Fibroblast of skin of right biceps (primary cell): ENCODE results near the gene NR0B2.
A peak's percentile ranks its signal among the peaks of the same experiment; 100 is the strongest.

ENCODE experiments used
- DNase-seq: peaks from one replicate; pipeline ENCODE4 v3.0.0-alpha.2; 2013

NR0B2 gene

DNA sequence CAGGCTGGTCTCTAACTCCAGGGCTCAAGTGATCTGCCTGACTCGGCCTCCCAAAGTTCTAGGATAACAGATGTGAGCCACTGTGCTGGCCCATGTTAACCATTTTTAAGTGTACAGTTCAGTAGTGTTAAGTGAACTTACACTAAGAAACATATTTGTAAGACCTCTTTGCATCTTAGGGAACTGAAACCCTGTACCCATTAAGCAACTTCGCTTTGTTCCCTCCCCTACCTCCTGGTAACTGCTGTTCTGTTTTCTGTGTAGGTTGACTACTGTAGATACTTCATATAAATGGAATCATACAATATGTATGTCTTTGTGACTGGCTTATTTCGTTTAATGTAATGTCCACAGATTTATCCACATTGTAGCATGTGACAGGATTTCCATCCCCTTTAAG lies 18.8 kb upstream of the NR0B2 start:
- DNase-seq = no peak

DNA sequence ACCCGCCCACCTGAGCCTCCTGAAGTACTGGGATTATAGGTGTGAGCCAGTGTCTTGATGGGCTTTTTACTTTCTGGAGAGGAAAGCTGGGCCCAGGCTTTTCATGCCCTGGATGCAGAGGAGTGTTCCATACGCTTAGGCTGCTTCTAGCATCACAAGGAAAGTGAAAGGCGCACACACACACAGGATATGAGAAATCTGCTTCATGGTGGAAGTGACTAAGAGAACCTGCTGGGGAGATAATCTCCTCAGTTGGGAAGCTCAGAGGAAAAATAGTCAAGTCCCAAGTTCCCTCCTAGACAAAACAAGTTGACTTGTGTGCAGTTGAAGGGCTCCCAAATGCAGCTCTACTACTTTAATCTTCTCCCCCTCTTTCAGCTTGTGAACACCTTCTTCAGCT lies 9.9 kb upstream of the NR0B2 start:
- DNase-seq = peak; percentile 13

DNA sequence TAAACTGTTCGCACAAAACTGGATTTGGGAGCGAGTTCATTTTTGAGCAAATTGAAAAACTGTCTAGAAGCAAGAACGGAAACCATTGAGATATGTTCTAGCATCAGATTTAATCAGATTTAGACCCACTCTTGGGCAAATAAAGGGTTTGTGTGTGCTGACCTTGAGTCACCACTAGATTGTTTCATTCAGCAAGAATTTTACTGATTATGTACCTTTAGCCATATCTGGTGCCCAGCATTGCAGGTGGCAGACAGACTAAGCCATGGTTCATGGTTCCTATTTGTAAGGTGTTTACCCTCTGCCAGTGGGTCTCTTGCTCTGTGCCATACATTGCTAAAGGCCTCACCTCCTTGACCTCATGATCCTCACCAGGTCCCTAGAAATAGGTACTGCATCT lies 9.1 kb upstream of the NR0B2 start:
- DNase-seq = no peak

DNA sequence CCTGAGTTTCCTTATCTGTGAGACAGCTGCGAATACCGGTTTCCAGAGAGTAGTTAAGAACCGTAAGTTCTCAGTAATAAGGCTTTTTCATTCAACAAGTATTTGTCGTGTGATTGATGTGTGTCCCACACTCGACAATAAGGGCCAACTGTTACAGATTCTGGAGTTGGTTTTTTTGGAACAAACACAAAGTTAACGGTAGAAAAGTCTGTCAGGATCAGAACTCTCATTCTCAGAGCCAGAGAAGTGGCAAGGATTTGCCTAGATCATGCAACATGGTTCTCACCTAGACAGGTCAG lies 8.6 kb upstream of the NR0B2 start:
- DNase-seq = no peak

DNA sequence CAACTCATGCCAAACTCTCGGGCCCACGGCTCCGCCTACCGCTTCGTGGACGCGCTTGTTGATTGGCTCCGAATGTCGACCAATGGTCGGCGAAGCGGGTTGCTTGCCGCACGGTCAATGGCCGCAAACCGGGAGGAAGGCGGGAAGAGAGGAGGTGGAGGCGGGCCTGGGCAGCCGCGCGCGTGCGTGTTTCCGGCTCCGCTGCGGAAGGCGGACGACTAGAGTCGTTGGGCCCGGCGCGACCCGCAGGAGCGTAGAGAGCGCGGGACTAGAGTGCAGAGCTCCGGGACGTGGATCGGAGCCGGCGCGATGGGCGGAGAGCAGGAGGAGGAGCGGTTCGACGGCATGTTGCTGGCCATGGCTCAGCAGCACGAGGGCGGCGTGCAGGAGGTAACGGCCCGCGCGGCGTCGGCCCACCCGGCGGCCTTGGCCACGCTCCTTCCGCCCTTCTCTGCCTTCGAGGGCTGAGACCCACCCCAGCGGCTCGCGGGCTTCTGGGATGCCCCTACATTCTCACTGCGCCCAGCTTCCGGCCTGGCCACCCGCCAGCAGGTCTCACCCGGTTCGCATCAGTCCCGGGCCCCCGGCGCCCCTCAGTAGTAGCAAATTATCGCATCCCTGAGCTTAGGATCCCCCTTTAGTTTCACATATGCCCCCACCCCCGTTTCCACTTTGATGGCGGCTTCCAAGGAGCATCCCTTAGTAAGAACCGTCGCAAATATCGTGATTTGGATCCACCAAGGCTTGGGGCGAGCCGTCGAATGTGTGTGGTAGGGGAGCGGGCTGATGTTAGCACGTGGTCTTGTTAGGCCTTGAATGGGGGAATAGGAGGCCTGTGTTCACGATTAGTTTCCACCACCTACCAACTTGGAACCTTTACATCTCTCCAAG lies 8.0 kb upstream of the NR0B2 start, which contains the start of gene NUDC:
TSS of gene NUDC (plus strand) at position 204 of the 891 bp plus-strand sequence. CDS start at position 310, 106 bp downstream.
- peak; percentile 96 for DNase-seq

DNA sequence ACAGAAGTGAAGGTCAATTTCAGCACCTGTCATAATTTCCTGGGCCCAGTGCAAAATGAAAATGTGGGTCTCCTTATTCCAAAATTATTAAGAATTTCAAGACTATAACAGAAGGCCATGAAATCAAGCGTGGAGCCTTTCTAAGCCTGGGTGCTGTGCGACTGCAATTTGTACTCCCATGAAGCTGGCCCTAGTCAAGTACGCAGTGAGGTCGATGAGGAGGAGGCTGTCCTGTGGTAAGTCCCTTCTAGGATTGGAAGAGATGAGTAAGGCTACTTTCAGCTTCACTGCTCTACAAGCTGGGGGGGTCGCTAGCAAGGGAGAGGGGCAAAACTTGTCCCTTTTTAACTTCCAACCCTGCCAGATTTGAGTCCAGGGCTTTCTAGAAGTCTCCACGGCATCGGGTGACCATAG lies 7.4 kb upstream of the NR0B2 start:
- no peak for DNase-seq

DNA sequence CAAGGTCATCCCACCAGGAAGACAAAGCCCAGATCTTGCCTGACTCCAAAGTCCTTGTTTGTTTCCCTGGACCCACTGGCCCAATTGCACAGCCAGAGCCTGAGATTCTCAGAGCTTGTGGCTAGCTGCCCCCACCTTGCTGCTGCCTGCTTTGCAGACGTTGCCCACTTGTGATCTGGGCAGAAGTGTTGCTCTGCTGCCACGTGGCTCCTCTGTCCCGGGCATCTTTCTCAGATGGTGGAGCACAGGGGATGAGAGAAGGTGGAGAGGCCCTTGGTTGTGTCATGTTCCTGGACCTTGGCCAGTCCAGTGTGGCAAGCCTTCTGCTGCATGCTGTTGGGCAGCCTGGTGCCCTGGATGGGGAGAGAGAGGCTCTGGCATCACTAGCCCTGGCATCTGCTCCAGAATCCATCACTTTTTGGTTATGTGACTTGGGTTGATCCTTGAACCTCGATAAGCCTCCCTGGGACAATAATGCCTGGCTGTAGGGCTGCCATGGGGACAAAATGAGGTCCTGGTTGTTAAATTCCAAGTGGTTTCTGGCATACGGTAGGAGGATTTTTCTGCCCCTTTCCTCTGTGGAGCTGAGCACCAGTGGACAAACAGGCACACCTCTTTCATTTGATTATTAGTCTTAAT lies 1.5 kb upstream of the NR0B2 start:
- no peak for DNase-seq

DNA sequence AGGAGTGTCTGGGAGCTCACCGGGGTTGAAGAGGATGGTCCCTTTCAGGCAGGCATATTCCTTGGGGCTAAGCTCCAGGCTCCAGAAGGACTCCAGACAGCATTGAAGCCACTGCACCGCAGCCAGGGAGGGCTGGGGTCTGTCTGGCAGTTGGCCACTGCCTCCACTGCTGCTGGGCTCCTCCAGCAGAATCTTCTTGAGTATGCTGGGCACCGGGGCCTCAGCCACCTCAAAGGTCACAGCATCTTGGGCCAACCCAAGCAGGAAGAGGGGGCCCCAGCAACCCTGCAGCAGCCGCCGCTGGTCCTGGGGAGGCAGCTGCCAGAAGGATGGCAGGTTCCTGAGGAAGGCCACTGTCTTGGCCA lies 404 bp downstream of the NR0B2 start:
- no peak for DNase-seq

DNA sequence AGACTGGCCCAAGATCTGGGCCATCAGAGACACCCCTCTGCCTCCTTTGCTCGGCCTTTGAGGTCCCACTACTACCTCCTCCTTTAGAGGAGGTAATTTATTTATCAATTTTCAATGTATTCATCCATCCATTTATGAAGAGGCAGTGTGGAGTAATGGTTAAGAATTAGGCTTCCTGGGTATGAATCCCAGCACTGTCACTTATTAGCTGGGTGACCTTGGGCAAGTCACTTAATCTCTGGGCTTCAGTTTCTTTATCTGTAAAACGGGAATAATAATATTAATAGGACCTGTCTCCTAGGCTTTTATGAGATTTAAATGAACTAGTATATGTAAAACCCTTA lies 1.7 kb downstream of the NR0B2 start:
- no peak for DNase-seq

DNA sequence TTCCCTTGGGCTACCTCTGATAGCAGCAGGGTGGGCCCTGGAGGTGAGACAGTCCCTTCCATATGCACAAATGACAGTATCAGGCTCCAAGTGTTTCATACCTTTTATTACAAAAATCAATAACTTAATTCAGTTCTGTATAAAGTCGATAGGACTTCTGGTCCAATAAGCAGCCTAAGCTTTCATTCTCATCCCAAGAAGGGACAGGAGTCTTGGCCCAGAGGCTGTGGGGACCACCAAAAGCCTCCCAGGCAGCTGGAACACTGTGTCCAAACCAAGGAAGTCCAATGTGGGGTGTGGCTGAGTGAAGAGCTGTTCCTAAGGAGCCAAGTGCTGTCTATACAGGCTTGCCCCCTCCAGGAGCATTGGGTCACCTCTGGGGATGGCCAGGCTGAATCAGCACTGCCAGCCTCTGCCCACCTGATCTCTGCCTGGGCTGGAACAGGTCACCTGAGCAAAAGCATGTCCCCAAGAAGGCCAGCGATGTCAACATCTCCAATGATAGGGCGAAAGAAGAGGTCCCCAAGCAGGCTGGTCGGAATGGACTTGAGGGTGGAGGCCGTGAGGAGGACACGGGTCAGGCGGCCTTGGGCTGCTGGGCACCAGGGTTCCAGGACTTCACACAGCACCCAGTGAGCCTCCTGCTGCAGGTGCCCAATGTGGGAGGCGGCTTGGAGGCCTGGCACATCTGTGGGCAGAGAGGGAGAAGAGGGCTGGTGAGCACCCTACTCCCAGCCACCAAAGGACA lies 2.2 kb downstream of the NR0B2 start:
- no peak for DNase-seq

DNA sequence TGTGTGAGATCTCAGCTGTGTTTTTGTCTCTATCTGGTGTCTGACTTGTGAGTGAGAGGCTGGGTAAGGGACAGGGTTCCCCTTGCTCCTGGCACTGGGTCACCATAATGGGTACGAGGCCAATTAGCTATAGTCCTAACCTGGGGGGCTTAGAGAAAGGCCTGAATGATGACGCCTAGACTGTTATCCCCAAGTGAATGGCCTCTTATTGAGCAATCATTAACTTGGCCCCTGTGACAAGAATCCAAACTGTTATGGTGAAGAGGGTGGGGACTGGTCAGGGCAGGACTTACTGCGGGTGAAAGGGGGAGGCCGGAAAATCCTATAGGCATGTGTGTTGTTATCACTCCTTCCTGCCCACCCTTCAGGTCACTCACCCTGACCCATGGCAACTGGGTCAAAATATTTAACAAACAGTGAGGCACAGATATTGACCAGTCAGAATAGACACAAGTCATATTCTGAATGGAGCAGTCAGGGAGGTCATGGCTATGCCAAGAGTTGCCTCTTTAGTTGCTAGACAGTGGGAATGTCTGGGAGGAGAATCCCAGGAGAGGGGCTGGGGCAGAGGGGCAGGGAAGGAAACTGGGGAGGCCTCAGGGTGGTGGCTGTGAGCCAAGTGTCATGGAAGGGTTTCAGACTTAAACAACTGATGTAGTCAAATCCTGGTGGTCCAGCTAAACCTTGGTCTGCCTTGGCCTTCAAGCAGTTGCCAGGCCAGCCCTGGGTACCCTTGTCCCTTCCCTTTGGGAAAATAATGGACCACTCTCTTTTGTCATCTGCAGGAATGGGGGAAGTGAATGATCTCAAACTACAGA lies 3.2 kb downstream of the NR0B2 start:
- DNase-seq = no peak

DNA sequence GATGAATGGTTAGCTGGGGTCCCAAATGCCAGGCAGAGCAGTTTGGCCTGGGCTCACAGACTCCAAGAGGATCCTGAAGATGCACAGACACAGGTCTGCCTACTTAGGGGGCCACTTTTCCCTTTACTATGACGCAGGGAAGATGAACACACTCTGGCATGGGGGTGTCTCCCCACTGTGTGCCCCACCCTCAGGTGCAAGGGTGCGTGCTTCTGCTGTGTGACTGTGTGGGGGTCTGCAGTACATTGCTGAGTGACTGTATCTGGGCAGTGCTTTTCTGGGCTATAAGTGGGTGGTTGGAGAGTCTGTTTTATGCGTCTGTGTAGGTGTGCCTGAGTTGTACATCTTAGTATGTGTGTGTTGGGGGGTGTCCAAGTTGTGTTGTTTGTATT lies 3.8 kb downstream of the NR0B2 start:
- DNase-seq = no peak

DNA sequence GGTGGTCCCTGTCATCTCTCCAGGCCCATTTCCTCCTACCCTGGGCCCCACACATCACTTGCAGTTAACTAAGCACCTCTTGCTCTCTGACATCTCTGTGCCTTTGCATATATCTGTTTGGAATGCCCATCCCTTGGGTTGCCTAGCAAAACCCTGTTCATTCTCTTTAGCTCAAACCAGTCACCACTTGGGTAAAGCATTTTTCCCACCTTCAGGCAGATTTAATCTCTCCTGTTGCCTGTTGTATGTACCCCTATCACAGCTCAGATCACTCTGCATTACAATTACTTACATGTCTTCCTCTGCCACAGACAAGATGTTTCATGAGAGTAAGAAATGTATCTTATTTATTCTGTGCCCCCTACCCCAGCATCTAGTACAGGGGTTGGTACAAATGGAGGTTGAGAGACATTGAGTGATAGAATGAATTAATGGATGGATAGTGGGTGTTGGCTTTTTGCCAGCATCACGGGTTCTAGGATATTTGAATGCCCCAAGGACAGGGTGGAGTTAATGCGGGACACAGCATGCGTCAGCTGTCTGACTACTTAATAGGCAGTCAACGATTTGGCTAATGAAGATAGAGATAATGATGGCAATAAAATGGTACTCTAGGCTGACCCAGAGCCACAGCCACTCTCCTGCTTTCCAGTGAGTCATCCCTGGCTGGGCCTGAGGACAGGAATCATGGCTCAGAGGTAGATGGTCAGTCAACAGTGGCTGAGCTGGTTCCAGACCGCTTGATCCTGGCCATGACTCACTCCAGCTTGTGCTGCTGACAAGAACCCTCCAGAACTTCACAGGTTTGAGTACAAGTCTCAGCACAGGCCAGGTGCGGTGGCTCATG lies 6.5 kb downstream of the NR0B2 start:
- peak; percentile 43 for DNase-seq

DNA sequence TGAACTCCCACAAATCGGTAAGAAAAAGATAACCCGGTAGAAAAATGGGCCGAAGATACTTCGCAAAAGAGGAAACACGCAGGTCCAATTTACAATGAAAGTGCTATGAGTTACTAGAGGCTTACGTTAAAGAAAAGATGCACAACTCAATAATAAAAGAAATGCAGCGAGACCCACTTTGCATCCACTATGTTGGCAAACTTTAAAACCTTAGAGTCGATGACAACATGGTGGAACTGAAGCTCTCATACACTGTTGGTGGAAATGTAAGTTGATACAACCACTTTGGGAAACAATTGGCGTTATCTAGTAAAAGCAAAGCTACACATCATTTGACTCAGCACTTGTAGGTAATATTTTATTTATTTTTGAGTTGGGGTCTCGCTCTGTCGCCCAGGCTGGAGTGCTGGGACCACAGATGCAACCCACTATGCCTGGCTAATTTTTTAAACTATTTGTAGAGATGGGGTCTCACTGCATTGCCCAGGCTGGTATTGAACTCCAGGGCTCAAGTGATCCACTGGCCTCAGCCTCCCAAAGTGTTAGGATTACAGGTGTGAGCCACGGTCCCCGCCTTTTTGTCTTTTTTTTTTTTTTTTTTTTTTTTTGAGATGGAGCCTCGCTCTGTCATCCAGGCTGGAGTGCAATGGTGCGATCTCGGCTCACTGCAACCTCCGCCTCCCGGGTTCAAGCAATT lies 12.8 kb downstream of the NR0B2 start:
- DNase-seq = no peak

DNA sequence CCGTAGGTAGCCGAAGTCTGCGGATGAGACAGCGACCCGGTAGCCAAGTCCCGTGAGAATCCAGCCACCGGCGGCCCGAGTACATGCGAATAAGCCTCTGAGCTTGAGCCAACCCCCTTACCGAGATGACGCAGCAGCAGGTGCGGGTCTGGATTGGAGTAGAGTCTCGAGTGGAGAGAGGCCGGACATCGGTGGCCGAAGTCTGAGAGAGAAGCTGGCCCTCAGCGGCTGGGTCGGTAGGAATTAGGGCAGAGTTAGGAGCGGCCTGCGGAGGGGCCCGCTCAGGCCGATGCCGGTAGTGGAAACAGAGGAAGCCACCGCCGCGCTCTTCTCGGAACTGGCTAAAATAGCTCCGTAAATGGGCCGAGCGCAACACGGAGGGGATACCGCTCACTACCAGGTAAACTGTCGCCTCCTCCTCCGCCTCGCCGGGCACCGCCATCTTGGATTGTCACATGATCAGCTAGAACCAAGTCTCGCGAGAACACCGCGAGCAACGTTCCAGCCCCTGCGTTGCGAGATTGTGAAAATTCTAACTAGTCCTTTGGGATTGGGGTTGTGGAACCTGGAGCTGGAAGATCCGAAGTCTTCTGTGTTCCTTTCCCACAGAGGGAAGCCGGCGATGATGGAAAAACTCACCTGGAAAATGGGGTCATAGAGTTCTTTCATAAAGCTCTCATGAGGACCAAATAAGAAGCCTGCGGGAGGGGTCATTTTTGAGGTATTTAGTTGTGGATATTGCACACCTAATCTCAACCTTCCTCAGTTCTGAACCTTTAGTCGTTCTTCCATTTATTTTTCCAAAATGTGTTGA lies 13.6 kb downstream of the NR0B2 start, which contains the start of gene GPATCH3:
TSS of gene GPATCH3 (minus strand) at position 467 of the 814 bp plus-strand sequence. CDS start at position 442, 25 bp downstream.
- peak; percentile 94 for DNase-seq

DNA sequence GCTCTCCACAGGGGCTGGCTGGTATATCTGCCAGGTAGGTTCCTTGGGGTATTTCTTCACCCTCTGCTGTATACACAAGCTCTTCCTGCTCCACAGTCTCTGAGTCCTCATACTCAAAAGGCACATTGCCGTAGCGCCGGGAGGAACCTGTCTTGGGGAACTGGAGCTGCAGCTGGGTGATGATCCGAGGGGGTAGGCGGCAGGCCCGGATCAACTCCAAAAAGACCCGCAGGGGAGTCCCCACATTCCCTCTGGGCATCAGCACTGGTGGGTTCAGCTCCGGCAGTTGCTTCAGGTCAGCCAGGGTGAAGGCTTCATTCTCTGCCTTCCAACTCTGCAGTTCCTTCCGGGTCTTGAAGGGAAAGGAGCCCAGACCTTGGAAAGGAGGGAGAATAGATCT lies 16.4 kb downstream of the NR0B2 start:
- DNase-seq = no peak

DNA sequence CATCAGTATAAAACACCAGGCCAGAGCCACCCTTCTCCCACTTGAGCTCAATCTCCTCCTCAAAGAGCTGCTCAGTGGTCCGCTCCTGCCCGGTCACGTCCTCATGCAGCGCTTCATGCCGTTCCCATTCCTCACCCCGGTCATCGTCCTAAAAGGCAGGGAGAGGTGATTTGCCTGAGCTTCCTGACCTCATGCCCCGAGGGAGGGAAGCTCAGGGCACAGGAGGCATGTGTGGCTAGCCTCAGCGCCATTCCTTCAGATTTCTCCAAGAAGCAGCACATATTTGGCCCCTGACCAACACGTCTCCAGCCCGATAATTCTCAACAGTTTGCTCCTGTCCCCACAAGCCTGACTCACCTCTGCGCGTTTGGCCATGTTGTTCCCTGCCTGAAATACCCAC lies 19.5 kb downstream of the NR0B2 start:
- no peak for DNase-seq

DNA sequence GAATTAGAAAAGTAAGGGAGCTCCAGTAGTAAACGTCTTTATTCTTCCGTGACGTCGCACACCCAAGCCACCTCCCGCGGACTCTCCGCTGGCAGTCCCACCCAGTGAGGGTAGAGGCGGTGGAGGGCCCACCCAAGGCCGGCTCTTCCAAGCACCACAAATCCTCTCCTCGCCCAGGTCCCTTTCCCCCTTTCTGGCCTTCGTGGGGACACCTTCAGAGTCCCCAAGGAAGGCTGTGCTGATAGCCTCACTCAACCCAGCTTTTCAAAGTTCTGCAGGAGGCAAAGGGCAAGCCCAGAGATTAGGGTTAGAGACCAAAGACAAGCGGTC lies 23.3 kb downstream of the NR0B2 start:
- no peak for DNase-seq

DNA sequence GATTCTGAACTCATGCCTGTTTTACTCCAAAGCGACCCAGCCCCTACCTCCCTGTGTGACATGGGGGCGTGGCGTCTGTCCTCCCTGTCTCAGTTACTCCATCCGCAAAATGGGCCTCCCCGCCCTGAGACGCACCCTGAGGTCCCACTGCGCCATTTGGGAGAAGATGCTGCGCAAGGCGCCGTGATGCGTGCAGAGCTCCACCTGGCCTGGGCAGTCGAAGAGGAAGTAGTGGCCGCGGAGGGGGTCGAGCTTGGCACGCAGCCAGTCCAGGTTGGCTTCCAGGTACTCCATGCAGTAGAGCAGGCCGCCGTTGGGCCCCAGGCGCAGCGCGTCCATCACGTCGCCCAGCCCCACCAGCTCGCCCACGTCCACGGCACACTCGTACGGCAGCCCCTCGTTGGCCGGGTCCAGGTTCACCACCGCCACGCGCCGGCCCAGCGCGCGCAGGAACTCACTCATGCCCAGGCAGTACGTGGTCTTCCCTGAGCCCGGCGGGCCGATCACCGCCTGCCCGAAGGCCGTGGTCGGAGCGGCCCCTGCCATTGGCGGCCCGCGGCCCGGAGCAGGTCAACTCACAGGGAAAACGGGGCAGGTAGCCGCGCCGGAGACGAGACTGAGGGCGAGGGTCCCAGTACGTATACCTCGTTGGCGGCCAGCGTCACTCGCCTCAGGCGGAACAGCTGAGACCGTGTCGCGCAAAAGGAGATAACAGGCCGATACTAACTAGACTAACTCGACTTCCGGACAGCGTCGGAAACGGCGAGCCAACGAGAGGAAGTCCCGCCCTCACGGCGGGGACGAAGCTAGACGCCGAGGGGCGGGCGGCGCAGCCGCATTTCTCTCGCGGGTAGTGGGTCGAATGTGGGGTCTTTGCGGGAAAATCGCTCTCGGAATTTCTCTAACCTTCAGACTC lies 24.0 kb downstream of the NR0B2 start, which contains the start of gene GPN2:
TSS of gene GPN2 (minus strand) at position 733 of the 916 bp plus-strand sequence. CDS start at position 546, 187 bp downstream.
- peak; percentile 78 for DNase-seq
